Testis (tissue), 3 donors: ENCODE results near the gene PLSCR4. TPM values are rescaled to one million over a fixed set of nuclear protein-coding genes. Genes with fewer than 3 reads are reported as not detected.

Experiments
- DNase-seq: peaks from one replicate; pipeline ENCODE4 v3.0.0-alpha.2; 2019
- H3K27ac ChIP-seq, 2 donors: fragments of 200-600 bp; sonication (generic); one replicate each; pipeline ENCODE4 v1.5.1; 2019
- H3K27me3 ChIP-seq: fragments of 200-600 bp; sonication (generic); one replicate; pipeline ENCODE4 v1.5.1; 2019
- H3K36me3 ChIP-seq: fragments of 200-600 bp; sonication (generic); one replicate; pipeline ENCODE4 v1.5.1; 2017; ENCODE audit warnings: low read depth; ENCODE audit errors: missing control alignments
- H3K4me1 ChIP-seq: fragments of 200-600 bp; sonication (generic); one replicate; pipeline ENCODE4 v1.5.1; 2019
- H3K4me3 ChIP-seq, 2 donors: fragments of 200-600 bp; sonication (generic); one replicate each; pipeline ENCODE4 v1.5.1; 2017 to 2019
- H3K9me3 ChIP-seq: fragments of 200-600 bp; sonication (generic); one replicate; pipeline ENCODE4 v1.5.1; 2017
- CTCF ChIP-seq, 3 experiments: fragments of 450-650 bp in 2 of 3; fragments of 200-600 bp in 1 of 3; sonication (generic) in 1 of 3; IDR thresholded peaks; one replicate each; pipeline ENCODE4 v1.5.1; 2016 to 2019; ENCODE audit warnings: antibody characterized with exemption in 3 of 3, mild to moderate bottlenecking in 2 of 3, moderate library complexity in 1 of 3
- POLR2A ChIP-seq: fragments of 450-650 bp; IDR thresholded peaks from one replicate; pipeline ENCODE4 v1.6.1; 2017; ENCODE audit warnings: antibody characterized with exemption, mild to moderate bottlenecking, moderate library complexity
- WGBS, 2 donors: methylation state at CpG; one replicate each; pipeline ENCODE4 v1.1.5; 2018; 5-methylcytosine and 5-hydroxymethylcytosine counted together
- intact Hi-C: fragments of 100-400 bp; cut with DNase I; formaldehyde crosslinking; loops from one replicate; pipeline ENCODE4 v1.15.1; 2023; ENCODE audit warnings: low total_unique reads
- polyA plus RNA-seq: library from polyadenylated mRNA; stranded (reverse); fragments of 350-450 nt; fragmentation: Illumina TruSeq; extraction: RNeasy Lipid Tissue Mini Kit (QIAGEN cat#74804); gene quantifications from one replicate; pipeline ENCODE4 v1.2.3, GENCODE V29; 2014; ENCODE audit warnings: low read depth, low replicate concordance; ENCODE audit not compliant: insufficient read depth
- total RNA-seq, 2 donors: library from RNA; depleted of rRNA; stranded (reverse); fragments of >200 nt; gene quantifications; one replicate each; pipeline ENCODE4 v1.2.3, GENCODE V29; 2016

Gene PLSCR4
- total and polyA plus RNA-seq, 3 donors from 2014 or later, result 42.5 to 96.3 (median 89.1) TPM

- intact Hi-C loops, result loop anchor here (10.0 kb wide), 1 partner anchor 362 kb away; no protein-coding TSS in a partner anchor
Observed at GRCh38 chr3:146222204-146223046, 28.5 kb downstream of the PLSCR4 start.

GRCh38 chr3:146221276-146221675 lies 29.6 kb downstream of the PLSCR4 start:
- intact Hi-C loops, result loop anchor here (10.0 kb wide), 1 partner anchor 364 kb away; no protein-coding TSS in a partner anchor
- no peak for DNase-seq
- no peak for TF ChIP-seq POLR2A
- no peak for TF ChIP-seq CTCF (IDR thresholded peaks at IDR 0.05)
- Histone ChIP-seq H3K4me1 (no peaks in the 10 kb centered on the region), H3K9me3 (no peaks in the 10 kb centered on the region), H3K36me3 (no peaks in the 10 kb centered on the region), H3K27me3 (no peaks in the 10 kb centered on the region), H3K27ac (peak overlapping the region in 1 of 2 donors; percentile 46), H3K4me3 (no peak overlapping the region)

More at GRCh38 chr3:146222204-146223046, 28.5 kb downstream of the PLSCR4 start:
- Histone ChIP-seq H3K27me3 (no peaks in the 10 kb centered on the region), H3K9me3 (no peaks in the 10 kb centered on the region), H3K4me3 (no peak overlapping the region), H3K4me1 (no peaks in the 10 kb centered on the region), H3K27ac (peak overlapping the region; percentile 34 to 57), H3K36me3 (no peaks in the 10 kb centered on the region)
- TF ChIP-seq POLR2A, result no peak
- no peak for TF ChIP-seq CTCF (IDR thresholded peaks at IDR 0.05)
- WGBS, 2 donors, result 59 to 61% methylated on average over 9 of the region's 9 CpGs
- DNase-seq, result no peak

GRCh38 chr3:146218880-146219866 lies 31.7 kb downstream of the PLSCR4 start:
- no peaks in the 10 kb centered on the region for H3K36me3 ChIP-seq
- no peak overlapping the region for H3K27ac ChIP-seq
- TF ChIP-seq CTCF (IDR thresholded peaks at IDR 0.05) (peak; percentile 72 to 84 (median 77)), POLR2A (no peak)
- intact Hi-C loops, result loop anchor here (10.0 kb wide), 1 partner anchor 106 kb away; no protein-coding TSS in a partner anchor
- H3K27me3 ChIP-seq, result no peaks in the 10 kb centered on the region
- peak; percentile 53 for DNase-seq
- 76 to 83% methylated on average over 13 of the region's 13 CpGs for WGBS, 2 donors
- H3K9me3 ChIP-seq, result no peaks in the 10 kb centered on the region
- H3K4me3 ChIP-seq, result no peak overlapping the region
- no peaks in the 10 kb centered on the region for H3K4me1 ChIP-seq

GRCh38 chr3:146217324-146217723 lies 33.6 kb downstream of the PLSCR4 start:
- Histone ChIP-seq H3K4me1 (no peaks in the 10 kb centered on the region), H3K4me3 (no peak overlapping the region), H3K27me3 (no peaks in the 10 kb centered on the region), H3K27ac (no peak overlapping the region), H3K36me3 (no peaks in the 10 kb centered on the region), H3K9me3 (no peaks in the 10 kb centered on the region)
- no peak for DNase-seq
- intact Hi-C loops, result loop anchor here (10.0 kb wide), 1 partner anchor 107 kb away; no protein-coding TSS in a partner anchor
- 81 to 82% methylated on average over 2 of the region's 2 CpGs for WGBS, 2 donors
- no peak for TF ChIP-seq POLR2A
- TF ChIP-seq CTCF (IDR thresholded peaks at IDR 0.05), result no peak
